Testis (tissue), 3 donors: ENCODE results near the gene ENKD1. TPM values are rescaled to one million over a fixed set of nuclear protein-coding genes. Genes with fewer than 3 reads are reported as not detected.

Experiments
- DNase-seq: peaks from one replicate; pipeline ENCODE4 v3.0.0-alpha.2; 2019
- H3K27ac ChIP-seq, 2 donors: fragments of 200-600 bp; sonication (generic); one replicate each; pipeline ENCODE4 v1.5.1; 2019
- H3K27me3 ChIP-seq: fragments of 200-600 bp; sonication (generic); one replicate; pipeline ENCODE4 v1.5.1; 2019
- H3K36me3 ChIP-seq: fragments of 200-600 bp; sonication (generic); one replicate; pipeline ENCODE4 v1.5.1; 2017; ENCODE audit warnings: low read depth; ENCODE audit errors: missing control alignments
- H3K4me1 ChIP-seq: fragments of 200-600 bp; sonication (generic); one replicate; pipeline ENCODE4 v1.5.1; 2019
- H3K4me3 ChIP-seq, 2 donors: fragments of 200-600 bp; sonication (generic); one replicate each; pipeline ENCODE4 v1.5.1; 2017 to 2019
- H3K9me3 ChIP-seq: fragments of 200-600 bp; sonication (generic); one replicate; pipeline ENCODE4 v1.5.1; 2017
- POLR2A ChIP-seq: fragments of 450-650 bp; IDR thresholded peaks from one replicate; pipeline ENCODE4 v1.6.1; 2017; ENCODE audit warnings: antibody characterized with exemption, mild to moderate bottlenecking, moderate library complexity
- WGBS, 2 donors: methylation state at CpG; one replicate each; pipeline ENCODE4 v1.1.5; 2018; 5-methylcytosine and 5-hydroxymethylcytosine counted together
- intact Hi-C: fragments of 100-400 bp; cut with DNase I; formaldehyde crosslinking; loops from one replicate; pipeline ENCODE4 v1.15.1; 2023; ENCODE audit warnings: low total_unique reads
- polyA plus RNA-seq: library from polyadenylated mRNA; stranded (reverse); fragments of 350-450 nt; fragmentation: Illumina TruSeq; extraction: RNeasy Lipid Tissue Mini Kit (QIAGEN cat#74804); gene quantifications from one replicate; pipeline ENCODE4 v1.2.3, GENCODE V29; 2014; ENCODE audit warnings: low read depth, low replicate concordance; ENCODE audit not compliant: insufficient read depth
- total RNA-seq, 2 donors: library from RNA; depleted of rRNA; stranded (reverse); fragments of >200 nt; gene quantifications; one replicate each; pipeline ENCODE4 v1.2.3, GENCODE V29; 2016
- TF ChIP-seq, protein P1 (sequence below), 3 experiments: fragments of 450-650 bp in 2 of 3; fragments of 200-600 bp in 1 of 3; sonication (generic) in 1 of 3; IDR thresholded peaks; one replicate each; pipeline ENCODE4 v1.5.1; 2016 to 2019; ENCODE audit warnings: antibody characterized with exemption in 3 of 3, mild to moderate bottlenecking in 2 of 3, moderate library complexity in 1 of 3

Gene ENKD1
- total and polyA plus RNA-seq, 3 donors from 2014 or later, result 37.7 to 53.3 (median 47.5) TPM

DNA sequence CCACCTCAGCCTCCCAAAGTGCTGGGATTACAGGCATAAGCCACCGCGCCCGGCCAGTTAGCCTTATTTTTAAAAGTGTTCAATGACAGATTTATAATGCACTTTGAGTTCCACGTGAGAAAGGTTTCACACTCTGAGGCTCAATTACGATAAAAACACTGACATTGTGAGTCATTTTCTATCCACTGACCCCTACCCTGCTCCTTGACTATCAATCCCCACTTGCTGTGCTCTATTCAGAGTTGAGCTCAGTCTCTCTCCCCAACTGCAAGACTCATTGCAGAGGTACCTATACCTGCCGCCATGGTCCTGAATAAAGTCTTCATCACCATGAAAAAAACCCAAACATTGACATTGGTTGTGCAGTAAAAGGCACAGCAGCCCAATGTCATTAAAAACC lies 44.1 kb upstream of the ENKD1 start:
- Histone ChIP-seq H3K36me3 (no peaks in the 10 kb centered on the region), H3K9me3 (no peaks in the 10 kb centered on the region), H3K4me3 (no peak overlapping the region), H3K27ac (no peak overlapping the region), H3K4me1 (no peaks in the 10 kb centered on the region), H3K27me3 (no peaks in the 10 kb centered on the region)
- WGBS, 2 donors, result 92 to 96% methylated on average over 6 of the region's 6 CpGs
- intact Hi-C loops, result no loop called here
- DNase-seq, result no peak
- TF ChIP-seq, protein P1, sequence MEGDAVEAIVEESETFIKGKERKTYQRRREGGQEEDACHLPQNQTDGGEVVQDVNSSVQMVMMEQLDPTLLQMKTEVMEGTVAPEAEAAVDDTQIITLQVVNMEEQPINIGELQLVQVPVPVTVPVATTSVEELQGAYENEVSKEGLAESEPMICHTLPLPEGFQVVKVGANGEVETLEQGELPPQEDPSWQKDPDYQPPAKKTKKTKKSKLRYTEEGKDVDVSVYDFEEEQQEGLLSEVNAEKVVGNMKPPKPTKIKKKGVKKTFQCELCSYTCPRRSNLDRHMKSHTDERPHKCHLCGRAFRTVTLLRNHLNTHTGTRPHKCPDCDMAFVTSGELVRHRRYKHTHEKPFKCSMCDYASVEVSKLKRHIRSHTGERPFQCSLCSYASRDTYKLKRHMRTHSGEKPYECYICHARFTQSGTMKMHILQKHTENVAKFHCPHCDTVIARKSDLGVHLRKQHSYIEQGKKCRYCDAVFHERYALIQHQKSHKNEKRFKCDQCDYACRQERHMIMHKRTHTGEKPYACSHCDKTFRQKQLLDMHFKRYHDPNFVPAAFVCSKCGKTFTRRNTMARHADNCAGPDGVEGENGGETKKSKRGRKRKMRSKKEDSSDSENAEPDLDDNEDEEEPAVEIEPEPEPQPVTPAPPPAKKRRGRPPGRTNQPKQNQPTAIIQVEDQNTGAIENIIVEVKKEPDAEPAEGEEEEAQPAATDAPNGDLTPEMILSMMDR (IDR thresholded peaks at IDR 0.05), result no peak
- no peak for TF ChIP-seq POLR2A

DNA sequence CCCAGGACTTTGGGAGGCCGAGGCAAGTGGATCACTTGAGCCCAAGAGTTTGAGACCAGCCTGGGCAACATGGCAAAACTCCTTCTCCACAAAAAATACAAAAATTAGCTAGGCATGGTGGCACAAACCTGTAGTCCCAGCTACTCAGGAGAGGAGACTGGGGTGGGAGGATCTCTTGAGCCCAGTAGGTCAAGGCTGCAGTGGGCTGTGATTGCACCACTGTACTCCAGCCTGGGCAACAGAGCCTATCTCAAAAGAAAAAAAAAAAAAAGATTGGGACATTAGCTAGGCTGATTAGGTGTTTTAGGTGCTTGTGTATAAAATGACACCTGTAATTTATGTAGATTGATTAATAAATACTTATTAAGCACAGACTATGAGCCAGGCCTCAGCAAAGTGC lies 42.5 kb upstream of the ENKD1 start:
- Histone ChIP-seq H3K27ac (no peak overlapping the region), H3K27me3 (no peaks in the 10 kb centered on the region), H3K4me1 (no peaks in the 10 kb centered on the region), H3K4me3 (no peak overlapping the region), H3K9me3 (no peaks in the 10 kb centered on the region), H3K36me3 (no peaks in the 10 kb centered on the region)
- intact Hi-C loops, result no loop called here
- TF ChIP-seq POLR2A, result no peak
- TF ChIP-seq, protein P1 (IDR thresholded peaks at IDR 0.05), result no peak
- WGBS, 2 donors, result 86 to 100% methylated on average over 1 of the region's 1 CpG
- no peak for DNase-seq

DNA sequence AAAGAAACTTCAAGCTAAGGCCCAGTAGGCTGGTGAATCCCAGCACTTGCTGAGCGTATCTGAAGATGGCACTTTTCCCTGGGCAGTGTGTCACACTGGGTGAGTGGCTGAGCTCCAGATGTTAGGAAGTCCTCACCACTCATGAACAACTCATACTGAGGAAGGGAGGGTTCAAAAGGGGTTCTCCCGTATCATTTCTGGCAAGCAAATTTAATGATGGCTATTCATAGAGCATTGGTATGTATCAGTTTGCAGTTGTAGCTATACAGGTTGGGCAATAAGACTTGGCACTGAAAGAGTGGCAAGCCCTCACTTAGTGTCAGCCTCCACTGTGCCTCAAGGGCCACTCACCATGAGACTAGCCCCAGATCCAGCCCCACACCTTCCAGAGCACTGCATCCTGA lies 41.8 kb upstream of the ENKD1 start:
- TF ChIP-seq, protein P1 (IDR thresholded peaks at IDR 0.05), result no peak
- TF ChIP-seq POLR2A, result no peak
- WGBS, 2 donors, result 81 to 86% methylated on average over 2 of the region's 2 CpGs
- no peaks in the 10 kb centered on the region for H3K9me3 ChIP-seq
- no peak for DNase-seq
- H3K27ac ChIP-seq, result no peak overlapping the region
- H3K36me3 ChIP-seq, result no peaks in the 10 kb centered on the region
- H3K27me3 ChIP-seq, result no peaks in the 10 kb centered on the region
- intact Hi-C loops, result no loop called here
- no peaks in the 10 kb centered on the region for H3K4me1 ChIP-seq
- H3K4me3 ChIP-seq, result no peak overlapping the region

DNA sequence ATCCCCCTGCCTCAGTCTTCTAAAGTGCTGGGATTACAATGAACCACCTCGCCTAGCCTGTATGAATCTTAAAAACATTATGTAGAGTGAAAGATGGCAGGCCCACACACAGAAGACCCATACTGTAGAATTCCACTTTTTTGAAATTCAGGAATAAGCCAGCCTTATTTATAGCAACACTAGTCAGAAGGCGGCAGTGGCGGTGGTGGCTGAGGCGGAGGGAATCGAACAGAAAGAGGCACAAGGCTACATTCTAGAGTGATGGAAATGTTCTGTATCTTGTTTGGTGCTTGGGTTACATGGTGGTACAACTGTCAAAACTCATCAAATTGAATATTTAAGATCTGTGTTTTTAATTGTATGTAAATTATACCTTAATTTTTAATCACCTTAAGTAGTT lies 41.2 kb upstream of the ENKD1 start:
- Histone ChIP-seq H3K27me3 (no peaks in the 10 kb centered on the region), H3K4me3 (no peak overlapping the region), H3K36me3 (no peaks in the 10 kb centered on the region), H3K27ac (no peak overlapping the region), H3K9me3 (no peaks in the 10 kb centered on the region), H3K4me1 (no peaks in the 10 kb centered on the region)
- WGBS, 2 donors, result 94 to 97% methylated on average over 5 of the region's 5 CpGs
- no peak for DNase-seq
- TF ChIP-seq, protein P1 (IDR thresholded peaks at IDR 0.05), result no peak
- no peak for TF ChIP-seq POLR2A
- intact Hi-C loops, result no loop called here

DNA sequence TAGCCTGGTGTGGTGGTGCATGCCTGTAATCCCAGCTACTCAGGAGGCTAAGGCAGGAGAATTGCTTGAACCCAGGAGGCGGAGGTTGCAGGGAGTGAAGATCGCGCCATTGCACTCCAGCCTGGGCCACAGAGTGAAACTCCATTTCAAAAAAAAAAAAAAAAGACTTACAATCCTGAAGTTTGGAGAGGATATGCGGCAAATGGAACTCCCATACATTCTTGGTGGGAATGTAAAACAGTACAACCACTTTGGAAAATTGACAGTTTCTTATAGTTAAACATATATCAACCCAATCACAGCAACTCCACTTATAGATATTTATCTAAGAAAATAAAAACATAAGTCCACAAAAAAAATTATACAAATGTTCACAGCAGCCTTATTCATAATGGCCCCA lies 40.7 kb upstream of the ENKD1 start:
- Histone ChIP-seq H3K27me3 (no peaks in the 10 kb centered on the region), H3K4me1 (no peaks in the 10 kb centered on the region), H3K9me3 (no peaks in the 10 kb centered on the region), H3K4me3 (no peak overlapping the region), H3K27ac (no peak overlapping the region), H3K36me3 (no peaks in the 10 kb centered on the region)
- intact Hi-C loops, result no loop called here
- WGBS, 2 donors, result 98 to 100% methylated on average over 4 of the region's 4 CpGs
- no peak for TF ChIP-seq POLR2A
- TF ChIP-seq, protein P1 (IDR thresholded peaks at IDR 0.05), result no peak
- DNase-seq, result no peak
